KOPT-K1 (cell line): ENCODE results near the gene GNA15.

ENCODE experiments used
- H3K27ac ChIP-seq: fragments of 200-600 bp; sonication (generic); 2 replicates; pipeline ENCODE4 v1.5.1; 2016; ENCODE audit warnings: antibody characterized with exemption, mild to moderate bottlenecking, low read depth, low read length; ENCODE audit not compliant: poor library complexity, severe bottlenecking
- H3K36me3 ChIP-seq: fragments of 200-600 bp; sonication (generic); 2 replicates; pipeline ENCODE4 v1.5.1; 2017; ENCODE audit warnings: antibody characterized with exemption, mild to moderate bottlenecking, low read length, moderate library complexity; ENCODE audit not compliant: insufficient read depth
- H3K9me3 ChIP-seq: fragments of 200-600 bp; sonication (generic); 2 replicates; pipeline ENCODE4 v1.5.1; 2017; ENCODE audit warnings: antibody characterized with exemption, low read length, mild to moderate bottlenecking; ENCODE audit not compliant: insufficient read depth, poor library complexity, severe bottlenecking

Gene GNA15

DNA sequence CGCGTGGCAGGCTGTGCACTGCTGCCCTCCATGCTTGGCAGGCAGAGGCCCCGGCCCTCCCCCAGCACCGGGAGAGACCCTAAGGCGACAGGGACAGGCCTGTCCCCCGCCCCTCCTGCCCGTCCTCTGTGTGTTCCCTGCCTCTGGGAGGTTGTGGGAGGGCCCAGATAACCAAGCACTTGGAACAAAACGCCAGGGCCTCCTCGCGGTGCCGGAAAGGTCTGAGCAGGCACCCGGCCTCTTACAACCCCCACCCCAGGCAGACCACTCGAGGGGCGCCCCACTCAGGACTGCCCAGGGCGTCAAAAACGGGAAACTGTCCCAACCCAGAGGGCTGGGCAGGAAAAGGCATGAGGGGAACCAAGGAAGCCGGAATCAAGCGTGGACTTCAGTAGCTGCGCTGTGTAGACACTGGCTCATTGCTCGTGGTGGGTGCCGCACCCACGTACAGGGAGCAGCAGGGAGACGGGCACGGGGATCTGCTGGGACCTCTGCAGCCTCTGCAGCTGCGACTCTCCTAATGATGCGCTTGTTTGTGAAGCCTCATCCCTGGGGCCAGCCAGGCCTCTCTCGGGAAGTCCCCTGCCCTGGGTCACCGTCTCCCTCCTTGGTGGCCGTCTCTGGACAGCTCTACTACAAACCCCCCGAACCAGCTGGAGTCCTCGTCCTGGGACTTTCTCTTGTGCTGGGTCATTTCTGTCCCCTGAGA, 21.7 kb upstream of the GNA15 start:
- H3K9me3 ChIP-seq: no peaks in the 10 kb centered on the region
- no peak overlapping the region for H3K27ac ChIP-seq
- no peaks in the 10 kb centered on the region for H3K36me3 ChIP-seq

DNA sequence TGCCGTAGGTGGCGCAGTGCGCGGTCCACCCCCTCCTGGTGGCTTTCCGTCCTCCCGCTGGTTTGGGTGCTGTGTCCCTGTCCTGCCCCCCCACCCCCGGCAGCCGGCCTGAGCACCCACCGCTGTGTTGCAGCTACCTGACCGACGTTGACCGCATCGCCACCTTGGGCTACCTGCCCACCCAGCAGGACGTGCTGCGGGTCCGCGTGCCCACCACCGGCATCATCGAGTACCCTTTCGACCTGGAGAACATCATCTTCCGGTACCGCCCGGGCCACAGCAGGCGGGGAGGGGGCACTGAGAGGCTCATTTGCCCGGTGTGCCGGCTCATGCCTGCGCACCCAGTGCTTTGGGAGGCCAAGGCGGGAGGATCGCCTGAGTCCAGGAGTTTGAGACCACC, 21.0 kb upstream of the GNA15 start:
- Histone ChIP-seq H3K9me3 (no peaks in the 10 kb centered on the region), H3K36me3 (no peaks in the 10 kb centered on the region), H3K27ac (no peak overlapping the region)

DNA sequence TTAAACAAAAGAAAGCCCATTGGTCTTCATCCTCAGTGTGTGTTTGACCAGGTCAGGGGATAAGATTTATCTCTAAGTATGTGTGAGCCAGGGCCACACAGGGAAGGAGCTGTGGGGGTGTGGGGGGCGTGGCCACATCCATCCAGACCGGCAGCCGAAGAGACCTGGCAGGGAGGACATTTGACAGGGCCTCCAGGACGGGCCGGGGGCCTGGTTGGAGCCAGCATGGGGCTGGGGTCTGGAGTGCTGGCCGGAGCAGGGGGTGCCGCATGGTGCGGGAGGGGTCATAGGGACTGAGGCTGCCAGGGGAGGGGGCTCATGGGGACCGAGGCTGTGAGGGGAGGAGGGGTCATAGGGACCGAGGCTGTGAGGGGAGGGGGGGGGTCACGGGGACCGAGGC, 20.4 kb upstream of the GNA15 start:
- Histone ChIP-seq H3K36me3 (no peaks in the 10 kb centered on the region), H3K9me3 (no peaks in the 10 kb centered on the region), H3K27ac (no peak overlapping the region)

DNA sequence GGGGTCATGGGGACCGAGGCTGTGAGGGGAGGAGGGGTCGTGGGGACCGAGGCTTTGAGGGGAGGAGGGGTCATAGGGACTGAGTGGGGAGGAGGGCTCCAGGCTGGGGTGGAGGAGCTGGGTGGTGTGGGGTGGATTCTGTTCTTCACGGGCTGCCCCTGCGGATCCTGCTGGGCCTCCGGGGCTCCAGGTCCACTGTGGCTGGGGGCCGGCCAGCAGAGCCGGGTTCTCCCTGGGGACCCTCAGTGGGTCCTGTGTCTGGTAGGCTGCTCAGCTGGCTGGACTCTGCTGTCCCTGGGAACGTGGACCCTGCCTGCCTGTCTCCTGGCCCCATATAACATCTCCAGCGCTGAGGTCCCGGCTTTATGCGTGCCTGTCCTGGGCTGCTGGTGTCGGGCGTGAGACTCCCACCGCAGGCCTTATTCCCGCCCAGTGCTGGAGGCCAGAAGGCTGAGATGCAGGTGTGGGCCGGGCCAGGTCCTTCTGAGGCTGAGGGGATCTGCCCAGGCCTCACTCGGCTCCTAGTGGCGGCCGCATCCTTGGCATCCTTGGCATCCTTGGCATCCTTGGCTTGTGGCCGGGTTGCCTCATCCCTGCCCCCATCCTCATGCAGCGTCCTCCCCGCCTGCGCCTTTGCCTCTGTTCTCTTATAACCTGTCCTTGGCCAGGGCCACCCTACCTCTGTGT, 19.8 kb upstream of the GNA15 start:
- Histone ChIP-seq H3K36me3 (no peaks in the 10 kb centered on the region), H3K27ac (no peak overlapping the region), H3K9me3 (no peaks in the 10 kb centered on the region)

DNA sequence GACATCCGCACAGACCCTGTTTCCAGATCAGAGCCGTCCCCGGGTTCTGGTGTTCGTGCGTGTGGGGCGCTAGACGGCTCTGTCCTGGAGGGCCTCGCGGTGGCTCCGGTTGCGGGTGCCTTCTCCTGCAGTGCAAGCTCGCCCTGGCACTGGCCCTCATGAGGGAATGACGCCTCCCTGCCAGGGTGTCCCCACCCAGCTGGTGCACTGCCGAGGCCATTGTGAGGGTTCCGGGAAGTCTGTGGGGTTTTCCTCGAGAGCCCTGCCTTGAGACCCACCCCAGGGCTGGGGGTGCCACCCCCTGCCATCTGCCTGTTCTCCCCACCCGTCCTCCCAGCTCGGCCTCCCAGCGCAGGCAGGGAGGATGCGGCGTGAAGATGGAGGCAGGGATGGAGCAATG, 19.2 kb upstream of the GNA15 start:
- H3K36me3 ChIP-seq: no peaks in the 10 kb centered on the region
- H3K27ac ChIP-seq: no peak overlapping the region
- H3K9me3 ChIP-seq: no peaks in the 10 kb centered on the region

DNA sequence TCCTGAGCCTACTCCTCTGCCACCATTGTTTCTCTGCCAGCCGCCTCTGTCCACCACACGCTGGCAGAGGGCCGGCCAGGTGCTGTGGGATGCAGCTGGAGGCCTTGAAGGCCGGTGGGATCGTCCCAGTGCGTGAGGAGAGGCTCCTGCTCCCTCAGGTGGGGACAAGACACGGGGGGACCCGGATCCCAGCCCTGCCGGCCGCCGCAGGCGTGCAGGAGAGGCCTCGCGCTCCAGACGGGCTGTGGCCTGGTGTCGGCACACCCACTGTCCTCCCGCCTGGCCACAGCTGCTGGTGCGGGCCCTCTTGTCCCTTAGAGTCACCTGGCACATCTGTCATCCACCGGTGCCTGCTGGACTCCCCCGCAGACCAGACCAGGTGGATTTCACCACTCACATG, 18.1 kb upstream of the GNA15 start:
- H3K9me3 ChIP-seq: no peaks in the 10 kb centered on the region
- H3K27ac ChIP-seq: no peak overlapping the region
- H3K36me3 ChIP-seq: no peaks in the 10 kb centered on the region

DNA sequence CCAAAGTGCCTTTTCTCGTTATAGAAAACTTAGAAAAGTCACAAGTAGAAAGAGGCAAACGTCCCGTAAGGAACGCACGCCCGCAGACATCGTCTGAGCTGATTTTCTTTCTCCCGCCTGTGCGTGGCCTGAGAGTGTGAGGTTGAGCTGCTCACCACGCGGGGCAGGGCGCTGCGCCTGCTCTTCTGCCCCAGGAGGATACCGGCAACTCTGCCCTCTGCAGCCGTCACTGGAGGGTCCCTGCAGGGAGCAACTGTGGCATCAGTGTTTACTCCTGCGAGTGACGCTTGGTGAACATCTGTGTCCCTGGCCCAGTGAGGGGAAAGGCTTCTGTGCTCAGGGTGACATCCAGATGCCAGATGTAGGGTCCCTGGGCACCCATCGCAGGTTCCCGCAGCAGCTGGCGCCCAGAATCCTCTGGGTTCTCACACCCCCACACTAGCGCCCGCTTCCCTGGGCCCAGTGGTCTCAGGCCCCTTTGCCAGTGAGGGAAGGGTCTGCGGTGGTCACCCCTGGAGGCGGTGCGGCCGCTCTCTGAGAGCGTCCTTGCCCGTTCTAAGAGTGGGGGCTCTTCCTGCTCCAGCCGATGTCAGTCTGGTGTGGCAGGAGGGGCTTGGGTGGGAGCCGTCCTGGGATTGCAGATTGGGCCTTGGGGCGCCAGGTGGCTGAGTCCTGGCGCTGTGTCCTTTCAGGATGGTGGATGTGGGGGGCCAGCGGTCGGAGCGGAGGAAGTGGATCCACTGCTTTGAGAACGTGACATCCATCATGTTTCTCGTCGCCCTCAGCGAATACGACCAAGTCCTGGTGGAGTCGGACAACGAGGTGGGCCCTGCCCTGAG, 17.4 kb upstream of the GNA15 start:
- Histone ChIP-seq H3K36me3 (peaks cover 5% of the 10 kb centered on the region; the same call in 1 of the 2 replicates), H3K9me3 (no peaks in the 10 kb centered on the region), H3K27ac (no peak overlapping the region)

DNA sequence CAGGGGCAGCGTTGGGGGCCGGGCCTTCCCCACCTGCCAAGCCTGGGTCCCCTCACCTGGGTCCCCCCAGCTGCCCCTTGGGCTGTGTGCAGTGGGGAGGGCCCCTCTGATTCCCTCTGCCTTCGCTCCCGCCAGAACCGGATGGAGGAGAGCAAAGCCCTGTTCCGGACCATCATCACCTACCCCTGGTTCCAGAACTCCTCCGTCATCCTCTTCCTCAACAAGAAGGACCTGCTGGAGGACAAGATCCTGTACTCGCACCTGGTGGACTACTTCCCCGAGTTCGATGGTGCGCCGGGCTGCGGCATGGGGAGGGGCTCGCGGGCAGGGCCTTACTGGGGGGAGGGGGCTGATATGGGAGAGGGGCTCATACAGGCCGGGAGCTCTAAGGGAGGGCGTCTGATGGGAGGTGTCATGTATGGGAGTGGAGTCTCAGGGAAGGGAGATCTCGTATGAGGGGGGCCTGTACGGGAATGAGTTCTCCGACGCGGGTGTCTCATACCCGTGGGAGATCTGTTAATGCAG, 16.7 kb upstream of the GNA15 start:
- no peaks in the 10 kb centered on the region for H3K9me3 ChIP-seq
- H3K36me3 ChIP-seq: peaks cover 5% of the 10 kb centered on the region; the same call in 1 of the 2 replicates
- H3K27ac ChIP-seq: no peak overlapping the region

DNA sequence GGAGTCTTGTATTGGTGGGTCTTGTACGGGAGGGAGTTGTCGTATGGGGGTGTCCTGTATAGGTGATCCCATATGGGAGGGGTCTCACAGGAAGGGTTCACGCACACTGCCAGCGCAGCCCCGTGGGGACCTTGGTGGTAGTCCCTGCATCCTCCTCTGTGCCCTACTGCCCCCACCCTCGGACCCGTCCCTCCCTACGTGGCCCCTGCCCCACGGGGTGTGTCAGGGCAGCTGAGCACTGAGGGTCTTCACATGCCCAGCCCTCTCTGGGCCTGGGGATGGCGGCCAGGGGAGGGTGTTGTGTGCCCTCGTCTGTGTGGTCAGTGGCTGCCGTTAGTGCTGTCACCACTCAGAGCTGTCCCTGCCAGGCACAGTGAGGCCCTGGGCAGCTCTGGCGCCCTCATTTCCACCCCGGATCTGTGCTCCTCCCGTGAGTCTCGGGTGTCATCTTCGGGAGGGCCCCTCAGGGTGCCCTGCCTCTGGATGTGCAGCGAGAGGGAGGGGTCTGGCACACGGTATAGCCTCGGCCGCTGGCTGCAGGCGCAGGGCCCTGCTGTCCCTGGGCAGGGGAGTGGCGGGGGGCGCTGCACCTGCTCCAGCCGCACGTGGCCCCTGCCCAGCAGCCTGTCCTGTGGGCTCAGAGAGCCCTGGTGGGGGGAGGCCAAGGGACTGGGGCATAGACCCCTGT, 16.0 kb upstream of the GNA15 start:
- no peak overlapping the region for H3K27ac ChIP-seq

DNA sequence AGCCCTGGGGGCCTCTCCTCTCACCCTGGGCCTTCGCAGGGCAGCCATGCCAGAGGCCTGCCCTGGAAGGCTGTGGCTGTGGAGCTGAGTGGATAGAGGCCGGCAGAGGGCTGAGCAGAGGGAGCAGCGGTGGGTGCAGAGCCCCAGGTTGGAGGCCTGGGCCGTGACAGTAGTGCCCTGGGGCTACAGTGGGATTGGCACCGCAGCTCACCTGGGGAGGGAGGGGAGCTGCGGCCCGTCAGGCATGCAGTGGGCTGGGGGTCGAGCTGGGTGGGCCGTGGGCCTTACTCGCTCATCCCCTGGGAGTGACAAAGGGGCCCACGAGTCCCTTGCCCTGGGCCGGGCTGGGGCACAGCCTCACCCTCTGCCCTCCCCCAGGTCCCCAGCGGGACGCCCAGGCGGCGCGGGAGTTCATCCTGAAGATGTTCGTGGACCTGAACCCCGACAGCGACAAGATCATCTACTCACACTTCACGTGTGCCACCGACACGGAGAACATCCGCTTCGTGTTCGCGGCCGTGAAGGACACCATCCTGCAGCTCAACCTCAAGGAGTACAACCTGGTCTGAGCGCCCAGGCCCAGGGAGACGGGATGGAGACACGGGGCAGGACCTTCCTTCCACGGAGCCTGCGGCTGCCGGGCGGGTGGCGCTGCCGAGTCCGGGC, 15.1 kb upstream of the GNA15 start:
- Histone ChIP-seq H3K9me3 (no peaks in the 10 kb centered on the region), H3K36me3 (peaks cover 5% of the 10 kb centered on the region; the same call in 1 of the 2 replicates), H3K27ac (no peak overlapping the region)

More for the DNA sequence above, 16.0 kb upstream of the GNA15 start:
- Histone ChIP-seq H3K9me3 (no peaks in the 10 kb centered on the region), H3K36me3 (peaks cover 5% of the 10 kb centered on the region; the same call in 1 of the 2 replicates)

DNA sequence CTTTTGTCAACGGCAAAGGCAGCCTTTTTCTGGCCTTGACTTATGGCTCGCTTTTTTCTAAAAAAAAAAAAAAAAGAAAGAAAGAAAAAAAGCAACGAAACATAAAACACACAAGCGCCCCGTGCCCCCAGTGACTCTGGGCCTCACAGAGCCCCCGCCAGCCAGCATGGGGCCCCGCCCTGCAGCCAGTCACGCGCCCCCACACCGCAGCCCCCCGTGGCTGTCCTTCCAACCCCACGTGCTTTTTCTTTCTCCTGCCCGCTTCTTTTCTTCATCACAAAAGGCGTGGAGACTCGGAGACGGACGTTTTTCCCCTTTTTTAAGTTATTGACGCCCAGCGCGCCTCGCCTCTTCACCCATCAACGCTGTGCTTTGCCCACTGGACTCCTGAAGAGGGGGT, 14.4 kb upstream of the GNA15 start:
- H3K36me3 ChIP-seq: peaks cover 5% of the 10 kb centered on the region; the same call in 1 of the 2 replicates
- H3K27ac ChIP-seq: no peak overlapping the region
- no peaks in the 10 kb centered on the region for H3K9me3 ChIP-seq

DNA sequence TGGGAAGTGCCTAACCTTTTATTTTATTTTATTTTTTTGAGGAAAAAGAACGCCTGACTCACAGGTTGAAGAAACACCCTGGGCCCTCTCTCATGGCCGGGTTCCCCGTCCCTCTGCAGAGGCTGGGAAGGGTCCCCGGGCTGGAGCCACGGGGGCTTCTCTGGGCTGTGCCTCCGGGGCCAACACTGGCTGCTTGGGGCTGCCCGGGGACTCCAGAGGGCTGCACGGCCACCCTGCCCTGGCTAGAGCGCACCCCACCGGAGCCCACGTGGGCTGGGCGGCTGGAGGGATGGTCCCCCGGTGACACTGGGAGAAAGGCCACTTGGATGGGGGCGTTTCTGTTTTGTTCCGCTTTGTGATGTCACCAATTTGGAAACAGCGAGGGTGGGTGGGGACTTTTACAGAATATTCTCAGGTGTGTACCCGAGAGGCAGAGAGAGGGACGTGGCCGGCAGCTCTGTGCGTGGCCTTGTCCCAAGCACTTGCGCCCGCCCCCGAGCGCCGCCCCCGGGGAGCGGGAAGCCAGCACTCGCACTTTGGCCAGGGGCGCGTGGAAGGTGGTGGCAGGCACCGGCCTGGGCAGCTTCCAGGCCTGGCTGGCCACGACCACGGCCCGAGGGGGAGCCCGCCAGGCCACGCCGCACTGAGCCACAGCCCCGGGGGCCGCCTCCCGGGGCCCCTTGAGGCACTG, 13.9 kb upstream of the GNA15 start:
- H3K9me3 ChIP-seq: no peaks in the 10 kb centered on the region
- H3K36me3 ChIP-seq: peaks cover 5% of the 10 kb centered on the region; the same call in 1 of the 2 replicates
- no peak overlapping the region for H3K27ac ChIP-seq

DNA sequence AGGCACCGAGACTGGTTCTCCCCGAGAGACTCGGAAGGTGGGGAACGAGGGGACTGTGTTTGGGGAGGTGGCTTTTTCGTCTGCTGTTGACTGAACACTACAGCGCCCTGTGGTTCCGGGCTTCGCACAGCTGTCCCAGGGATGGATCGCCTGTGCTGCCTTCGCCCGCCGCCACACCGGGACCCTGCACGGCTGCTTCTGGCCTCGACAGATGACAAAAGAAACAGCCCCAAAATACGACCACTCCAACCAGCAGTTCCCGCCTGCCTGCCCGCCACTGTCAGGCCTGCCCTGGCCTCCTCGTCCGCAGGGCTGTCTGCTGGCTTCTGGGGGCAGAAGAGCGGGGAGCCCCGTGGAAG, 13.3 kb upstream of the GNA15 start:
- Histone ChIP-seq H3K27ac (no peak overlapping the region), H3K36me3 (peaks cover 5% of the 10 kb centered on the region; the same call in 1 of the 2 replicates), H3K9me3 (no peaks in the 10 kb centered on the region)
